22Rv1 (cell line): ENCODE results near the gene CARD10.
"Not testable (repeated sequence)": the region's sequence is repeated elsewhere in the genome, so short reads cannot be mapped to it uniquely, and the experiment has no call there.

Experiments
- ZFX ChIP-seq: fragments of 450-650 bp; IDR thresholded peaks from 2 replicates; pipeline ENCODE4 v1.6.1; 2017; ENCODE audit warnings: antibody characterized with exemption, borderline replicate concordance
- TF ChIP-seq, protein P1 (sequence below): fragments of 450-650 bp; IDR thresholded peaks from 2 replicates; pipeline ENCODE4 v1.5.1; 2017; ENCODE audit warnings: mild to moderate bottlenecking

GRCh38 chr22:37550921-37551320, 31.7 kb upstream of the CARD10 start:
- TF ChIP-seq, protein P1, sequence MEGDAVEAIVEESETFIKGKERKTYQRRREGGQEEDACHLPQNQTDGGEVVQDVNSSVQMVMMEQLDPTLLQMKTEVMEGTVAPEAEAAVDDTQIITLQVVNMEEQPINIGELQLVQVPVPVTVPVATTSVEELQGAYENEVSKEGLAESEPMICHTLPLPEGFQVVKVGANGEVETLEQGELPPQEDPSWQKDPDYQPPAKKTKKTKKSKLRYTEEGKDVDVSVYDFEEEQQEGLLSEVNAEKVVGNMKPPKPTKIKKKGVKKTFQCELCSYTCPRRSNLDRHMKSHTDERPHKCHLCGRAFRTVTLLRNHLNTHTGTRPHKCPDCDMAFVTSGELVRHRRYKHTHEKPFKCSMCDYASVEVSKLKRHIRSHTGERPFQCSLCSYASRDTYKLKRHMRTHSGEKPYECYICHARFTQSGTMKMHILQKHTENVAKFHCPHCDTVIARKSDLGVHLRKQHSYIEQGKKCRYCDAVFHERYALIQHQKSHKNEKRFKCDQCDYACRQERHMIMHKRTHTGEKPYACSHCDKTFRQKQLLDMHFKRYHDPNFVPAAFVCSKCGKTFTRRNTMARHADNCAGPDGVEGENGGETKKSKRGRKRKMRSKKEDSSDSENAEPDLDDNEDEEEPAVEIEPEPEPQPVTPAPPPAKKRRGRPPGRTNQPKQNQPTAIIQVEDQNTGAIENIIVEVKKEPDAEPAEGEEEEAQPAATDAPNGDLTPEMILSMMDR: not testable (repeated sequence)
- TF ChIP-seq ZFX: not testable (repeated sequence)
